GM18858 (cell line): ENCODE data around the gene OTOP2.

ENCODE experiments used
- ATAC-seq: cut with Tn5 transposase; IDR thresholded peaks from one replicate; pipeline ENCODE4 v1.9.1; 2021; ENCODE audit not compliant: unreplicated experiment

OTOP2 gene, protein sequence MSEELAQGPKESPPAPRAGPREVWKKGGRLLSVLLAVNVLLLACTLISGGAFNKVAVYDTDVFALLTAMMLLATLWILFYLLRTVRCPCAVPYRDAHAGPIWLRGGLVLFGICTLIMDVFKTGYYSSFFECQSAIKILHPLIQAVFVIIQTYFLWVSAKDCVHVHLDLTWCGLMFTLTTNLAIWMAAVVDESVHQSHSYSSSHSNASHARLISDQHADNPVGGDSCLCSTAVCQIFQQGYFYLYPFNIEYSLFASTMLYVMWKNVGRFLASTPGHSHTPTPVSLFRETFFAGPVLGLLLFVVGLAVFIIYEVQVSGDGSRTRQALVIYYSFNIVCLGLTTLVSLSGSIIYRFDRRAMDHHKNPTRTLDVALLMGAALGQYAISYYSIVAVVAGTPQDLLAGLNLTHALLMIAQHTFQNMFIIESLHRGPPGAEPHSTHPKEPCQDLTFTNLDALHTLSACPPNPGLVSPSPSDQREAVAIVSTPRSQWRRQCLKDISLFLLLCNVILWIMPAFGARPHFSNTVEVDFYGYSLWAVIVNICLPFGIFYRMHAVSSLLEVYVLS

DNA sequence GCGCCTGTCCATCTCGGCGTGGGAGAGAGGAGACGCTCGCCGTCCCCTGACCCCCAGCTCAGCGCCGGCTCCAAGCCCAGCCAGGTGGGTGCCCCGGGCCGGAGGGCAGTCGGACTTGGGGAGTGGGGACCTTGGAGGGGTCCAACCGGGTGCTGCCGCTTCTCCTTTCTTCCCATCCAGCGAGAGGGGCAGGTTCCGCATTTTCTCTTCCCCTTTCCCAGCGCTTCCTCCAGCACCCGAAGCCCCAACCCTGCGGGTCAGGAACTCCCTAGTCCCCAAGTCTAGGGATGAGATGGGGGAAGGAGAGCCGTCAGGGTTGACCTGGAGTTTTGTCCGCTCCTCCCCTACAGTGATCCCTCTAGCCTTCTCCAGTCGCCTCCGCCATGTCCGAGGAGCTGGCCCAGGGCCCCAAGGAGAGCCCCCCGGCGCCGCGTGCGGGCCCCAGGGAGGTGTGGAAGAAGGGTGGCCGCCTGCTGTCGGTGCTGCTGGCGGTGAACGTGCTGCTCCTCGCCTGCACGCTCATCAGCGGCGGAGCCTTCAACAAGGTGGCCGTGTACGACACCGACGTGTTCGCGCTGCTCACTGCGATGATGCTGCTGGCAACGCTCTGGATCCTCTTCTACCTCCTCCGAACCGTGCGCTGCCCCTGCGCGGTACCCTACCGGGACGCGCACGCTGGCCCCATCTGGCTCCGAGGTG, at the start of gene OTOP2:
Gene OTOP2, plus strand, starts transcription at position 24 of the 699 bp plus-strand sequence. Its CDS starts 360 bp downstream, at position 384.
- no peak for ATAC-seq

- no peak for ATAC-seq
Observed at GRCh38 chr17:74874615-74875037, 49.4 kb upstream of the OTOP2 start.

DNA sequence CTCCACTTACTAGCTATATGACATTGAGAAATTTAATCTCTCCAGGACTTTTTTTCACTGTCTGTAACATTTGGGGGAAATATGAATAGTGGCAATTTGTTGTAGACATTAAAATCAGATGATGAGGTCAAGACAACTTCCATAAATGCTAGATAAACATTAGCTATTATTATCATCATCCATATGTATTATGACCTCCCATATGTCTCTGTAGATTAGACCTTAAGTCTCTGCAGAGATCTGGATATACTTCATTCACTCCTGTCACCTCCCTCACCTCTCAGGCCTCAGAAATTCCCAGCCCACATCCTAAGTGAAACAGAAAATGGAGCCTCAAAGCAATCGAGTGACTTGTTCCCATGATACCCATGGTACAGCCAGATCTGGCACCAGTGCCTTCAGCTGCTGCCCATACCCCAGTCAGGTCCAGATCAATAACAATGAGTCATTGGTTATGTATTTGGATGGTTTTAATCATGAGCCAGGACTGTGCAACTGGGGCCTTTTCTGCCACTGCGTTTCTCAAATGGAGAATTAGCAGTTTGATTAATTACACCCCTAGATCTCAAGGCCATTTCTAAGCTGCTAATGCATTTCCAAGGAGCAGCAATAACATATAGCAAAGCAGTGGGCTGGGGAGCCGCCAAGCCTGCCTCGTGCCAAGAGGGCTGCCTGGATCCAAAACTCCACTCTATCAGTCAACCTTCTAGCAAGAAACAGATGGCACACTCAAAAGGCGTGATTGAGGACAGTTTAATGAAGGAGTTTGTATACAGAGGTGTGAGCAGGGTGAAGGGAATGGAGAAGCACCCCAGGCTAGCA, 48.7 kb upstream of the OTOP2 start:
- ATAC-seq, result no peak

- ATAC-seq, result no peak
Observed at GRCh38 chr17:74875977-74876593, 48.0 kb upstream of the OTOP2 start.

DNA sequence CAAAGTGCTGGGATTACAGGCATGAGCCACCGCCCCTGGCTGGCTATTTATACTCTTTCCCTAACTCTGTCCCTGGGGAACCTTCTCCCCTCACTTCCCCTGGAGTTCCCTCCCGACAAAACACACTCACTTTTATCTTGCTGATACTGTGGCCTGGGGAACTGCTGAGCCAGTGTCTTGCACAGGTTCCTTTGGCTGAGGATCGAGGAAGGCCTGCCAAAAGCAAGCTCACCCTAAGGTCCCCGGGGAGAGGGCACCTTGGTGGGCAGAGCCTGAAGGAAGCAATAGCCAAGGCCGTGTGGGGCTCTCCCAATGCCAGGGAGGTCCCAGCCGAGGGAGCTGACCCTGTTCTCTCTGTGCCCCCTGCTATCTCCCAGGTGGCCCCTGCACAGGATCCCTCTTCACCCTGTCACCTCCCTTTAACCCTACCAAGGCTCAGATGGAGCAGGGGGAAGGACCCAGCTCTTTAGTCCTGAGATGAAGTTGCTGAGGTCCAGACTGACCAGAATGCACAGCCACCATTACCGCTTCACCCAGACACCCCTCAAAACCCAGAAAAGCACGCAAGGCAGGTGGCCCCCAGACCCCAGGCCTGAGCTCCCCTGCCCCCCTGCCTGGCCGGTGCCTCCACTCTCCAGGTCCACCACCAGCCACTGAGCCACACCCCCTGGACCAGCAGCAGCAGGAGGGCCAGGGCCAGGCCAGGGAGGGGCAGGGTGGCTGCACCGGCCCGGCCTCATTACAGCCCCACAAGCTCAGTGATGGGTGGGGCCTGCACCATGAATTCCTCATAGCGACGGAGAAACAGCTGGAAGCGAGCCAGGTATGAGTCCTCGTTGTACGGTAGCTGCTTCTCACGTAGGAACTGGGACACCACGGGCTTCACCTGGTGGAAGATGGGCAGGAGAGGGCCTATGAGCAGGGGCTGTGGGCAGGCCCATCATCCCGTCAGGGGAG, 46.2 kb upstream of the OTOP2 start:
- ATAC-seq, result no peak

DNA sequence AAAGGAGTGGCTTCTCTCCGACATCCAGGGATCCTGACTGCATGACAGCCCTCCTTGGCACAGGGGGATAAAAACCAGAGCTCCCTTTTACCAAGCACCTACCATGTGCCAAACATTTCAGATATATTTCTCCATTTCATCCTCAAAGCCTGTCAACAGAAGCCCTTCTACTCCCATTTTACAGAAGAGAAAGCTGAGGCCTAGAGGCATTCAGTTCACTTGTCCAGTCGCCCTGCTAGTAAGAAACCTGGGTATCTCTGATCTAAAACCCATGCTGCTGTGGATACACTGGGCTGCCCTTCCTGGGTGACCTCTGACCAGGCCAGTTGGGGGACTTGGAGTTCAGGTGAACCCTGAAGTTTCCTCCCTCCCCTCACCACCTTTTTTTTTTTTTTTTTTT, 45.4 kb upstream of the OTOP2 start:
- ATAC-seq, result no peak

GRCh38 chr17:74879308-74879707, 44.8 kb upstream of the OTOP2 start:
- no peak for ATAC-seq

DNA sequence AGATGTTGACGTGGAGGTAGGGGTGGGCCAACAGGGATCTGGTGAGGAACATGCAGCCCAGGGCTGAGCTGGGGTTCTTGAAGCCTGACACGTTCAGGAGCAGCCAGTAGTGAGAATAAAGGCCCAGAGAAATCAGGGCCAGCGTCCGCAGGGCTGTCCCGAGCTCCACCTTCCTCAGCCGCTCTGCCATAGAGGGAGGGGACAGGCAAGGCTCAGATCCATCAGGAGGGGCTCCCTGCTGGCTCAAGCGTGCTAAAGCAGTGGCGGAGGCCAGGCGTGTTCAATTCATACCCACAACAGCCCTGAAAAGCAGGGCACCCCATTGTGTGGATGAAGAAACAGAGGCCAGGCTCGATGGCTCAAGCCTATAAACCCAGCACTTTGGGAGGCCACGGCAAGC, 43.0 kb upstream of the OTOP2 start:
- ATAC-seq, result no peak

DNA sequence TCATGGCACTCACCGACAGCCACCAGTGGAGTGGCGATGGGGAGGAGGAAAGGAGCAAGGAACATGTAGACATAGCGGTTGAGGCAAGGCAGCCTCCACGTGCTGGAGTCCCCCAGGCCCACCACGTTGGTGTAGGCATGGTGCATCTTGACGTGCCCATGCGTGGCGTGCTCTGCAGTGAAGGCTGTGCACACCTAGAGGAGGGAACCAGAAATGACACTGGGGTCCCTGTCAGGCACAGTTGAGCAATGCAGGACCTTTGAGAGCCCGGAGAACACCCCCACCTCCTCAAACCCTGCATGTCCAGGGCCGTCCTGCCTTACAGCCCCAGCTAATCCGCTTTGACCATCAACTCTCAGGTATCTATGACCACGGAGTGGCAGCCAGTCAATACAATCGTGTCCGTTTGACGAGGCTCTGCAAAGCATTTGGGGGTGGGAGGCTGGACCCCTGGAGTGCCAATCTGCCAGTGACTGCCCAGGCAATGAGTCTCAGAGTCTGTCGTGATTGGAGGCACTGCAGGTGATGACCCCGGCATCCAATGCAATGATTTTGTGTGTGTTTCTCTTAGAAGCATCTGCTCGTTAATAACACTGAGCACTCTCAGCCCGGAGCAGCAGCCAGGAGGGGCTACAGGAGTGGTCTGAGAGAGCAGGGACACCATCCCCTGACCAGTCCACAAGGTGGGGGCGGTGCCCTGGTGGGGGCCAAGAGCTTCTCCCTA, 41.4 kb upstream of the OTOP2 start:
- no peak for ATAC-seq

- ATAC-seq, result no peak
Observed at GRCh38 chr17:74883241-74883745, 40.8 kb upstream of the OTOP2 start.

DNA sequence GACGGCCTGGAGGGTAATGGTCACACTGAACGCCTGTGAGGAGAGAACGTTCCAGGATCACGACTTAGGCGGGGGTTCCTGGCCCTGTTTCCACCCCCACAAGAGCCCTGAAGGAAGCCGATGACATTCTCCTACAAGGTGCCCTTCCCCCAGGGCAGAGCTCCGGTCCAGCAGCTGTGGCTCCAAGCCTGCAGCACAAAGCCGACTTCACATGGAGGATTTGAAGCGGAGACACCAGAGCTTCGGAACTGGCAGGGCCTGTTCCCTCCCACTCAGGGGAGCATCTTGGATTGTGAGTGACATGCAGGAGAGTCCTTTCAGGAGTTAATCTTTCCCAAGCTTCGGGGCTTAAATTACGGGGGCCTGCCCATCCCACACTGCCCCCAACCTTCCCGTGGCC, 35.6 kb upstream of the OTOP2 start:
- ATAC-seq, result no peak

GRCh38 chr17:74890554-74890953, 33.5 kb upstream of the OTOP2 start:
- ATAC-seq, result no peak

DNA sequence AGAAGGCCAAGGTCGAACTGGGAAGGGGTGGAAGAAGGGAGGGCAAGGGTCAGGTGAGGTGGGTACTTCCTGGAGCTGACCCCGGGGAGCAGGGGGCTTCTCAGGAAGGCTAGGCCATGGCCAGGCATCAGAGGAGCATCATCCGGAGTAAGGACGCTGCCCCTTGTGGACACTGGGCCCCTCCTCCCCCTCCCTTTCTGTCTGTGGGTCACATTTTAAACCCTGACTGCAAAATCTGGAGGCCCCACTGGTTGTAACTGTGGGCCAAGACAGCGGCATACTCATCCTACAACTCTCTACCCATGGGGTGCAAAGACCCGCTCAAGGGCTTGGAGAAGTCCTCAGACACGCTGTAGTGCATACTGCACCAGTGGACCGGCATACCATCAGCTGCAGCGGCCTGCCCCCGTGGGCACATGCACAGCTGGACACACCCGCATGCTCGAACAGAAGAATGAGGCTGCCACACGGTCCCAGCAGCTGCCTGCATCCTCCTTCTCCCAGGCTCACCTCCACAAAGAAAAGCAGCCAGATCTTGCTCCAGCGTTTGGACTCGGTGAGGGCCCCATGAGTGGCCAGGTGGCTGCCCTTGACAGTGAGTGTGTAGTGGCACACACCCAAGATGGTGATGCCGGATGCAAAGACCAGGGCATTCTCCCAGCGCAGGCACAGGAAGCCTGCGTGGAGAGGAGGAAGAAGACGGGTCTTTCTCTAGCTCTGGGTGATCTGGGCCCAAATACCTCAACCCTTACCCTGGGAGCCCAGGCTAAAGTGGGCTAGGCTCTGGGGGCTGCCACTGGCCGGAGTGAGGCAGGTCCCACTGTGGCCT, 31.8 kb upstream of the OTOP2 start:
- ATAC-seq, result no peak

GRCh38 chr17:74892974-74893911, 30.8 kb upstream of the OTOP2 start, which contains the start of gene FADS6:
Gene FADS6 (minus strand): TSS chr17:74893633. CDS start chr17:74893595, 38 bp downstream.
- no peak for ATAC-seq

- no peak for ATAC-seq
Observed at GRCh38 chr17:74893936-74894671, 30.0 kb upstream of the OTOP2 start.

GRCh38 chr17:74898376-74898946, 25.6 kb upstream of the OTOP2 start:
- no peak for ATAC-seq
